HG02571 (cell line): ENCODE results near the gene PHETA2.

Experiments used
- ATAC-seq: cut with Tn5 transposase; IDR thresholded peaks from one replicate; pipeline ENCODE4 v1.9.1; 2021; ENCODE audit warnings: mild to moderate bottlenecking, moderate library complexity; ENCODE audit not compliant: unreplicated experiment

The PHETA2 gene, protein sequence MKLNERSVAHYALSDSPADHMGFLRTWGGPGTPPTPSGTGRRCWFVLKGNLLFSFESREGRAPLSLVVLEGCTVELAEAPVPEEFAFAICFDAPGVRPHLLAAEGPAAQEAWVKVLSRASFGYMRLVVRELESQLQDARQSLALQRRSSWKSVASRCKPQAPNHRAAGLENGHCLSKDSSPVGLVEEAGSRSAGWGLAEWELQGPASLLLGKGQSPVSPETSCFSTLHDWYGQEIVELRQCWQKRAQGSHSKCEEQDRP

DNA sequence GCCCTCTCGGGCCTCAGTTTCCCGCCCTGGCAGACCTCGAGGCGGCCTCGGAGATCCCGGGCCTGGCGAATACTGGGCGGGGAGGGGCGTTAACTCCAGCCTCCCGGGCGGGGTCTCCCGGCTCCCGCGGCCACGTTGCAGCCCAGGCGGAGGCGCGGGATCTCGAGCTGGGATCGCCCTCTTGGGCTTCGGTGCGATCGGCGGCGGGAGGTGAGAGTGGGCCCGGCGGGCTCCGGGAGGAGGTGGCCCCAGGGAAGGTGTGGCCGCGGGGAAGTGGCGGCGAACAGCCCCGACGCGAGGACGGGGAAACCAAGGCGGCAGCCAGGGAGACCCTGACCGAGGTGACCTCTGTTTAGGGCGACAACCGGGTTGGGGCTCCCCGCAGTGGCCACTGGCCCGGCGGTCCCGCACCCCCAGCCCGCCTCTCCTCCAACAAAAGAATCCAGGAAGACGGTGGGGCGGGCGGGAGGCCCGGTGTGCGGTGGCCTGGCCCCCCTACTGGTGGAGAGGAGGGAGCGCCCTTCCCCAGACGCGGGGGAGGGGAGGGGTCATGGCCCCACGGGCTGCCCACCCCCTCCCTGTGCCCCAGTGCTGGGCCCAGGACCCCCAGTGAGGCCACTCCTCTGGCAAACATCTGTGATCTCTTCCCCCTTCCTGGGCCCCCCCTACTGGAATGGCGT is at the start of gene PHETA2:
PHETA2 (plus strand) TSS at position 117 of the 680 bp plus-strand sequence. CDS start 3,046 bp downstream, outside the sequence.
- no peak for ATAC-seq

DNA sequence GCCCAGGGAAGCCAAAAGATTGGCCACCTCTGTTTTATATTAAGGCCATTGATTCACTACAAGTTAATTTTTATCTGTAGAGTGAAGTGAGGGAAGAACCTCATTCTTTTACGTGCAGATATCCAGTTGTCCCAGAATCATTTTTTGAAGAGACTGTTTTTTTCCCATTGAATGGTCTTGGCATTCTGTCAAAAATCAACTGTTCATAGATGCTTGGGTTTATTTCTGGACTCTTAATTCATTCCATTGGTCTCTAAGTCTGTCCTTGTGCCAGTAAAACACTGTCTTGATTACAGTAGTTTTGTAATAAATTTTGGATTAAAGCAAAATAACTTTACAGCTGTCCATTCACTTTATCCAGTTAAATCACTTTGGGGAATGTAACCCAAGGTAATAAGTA is 48.6 kb upstream of the PHETA2 start:
- ATAC-seq: no peak

DNA sequence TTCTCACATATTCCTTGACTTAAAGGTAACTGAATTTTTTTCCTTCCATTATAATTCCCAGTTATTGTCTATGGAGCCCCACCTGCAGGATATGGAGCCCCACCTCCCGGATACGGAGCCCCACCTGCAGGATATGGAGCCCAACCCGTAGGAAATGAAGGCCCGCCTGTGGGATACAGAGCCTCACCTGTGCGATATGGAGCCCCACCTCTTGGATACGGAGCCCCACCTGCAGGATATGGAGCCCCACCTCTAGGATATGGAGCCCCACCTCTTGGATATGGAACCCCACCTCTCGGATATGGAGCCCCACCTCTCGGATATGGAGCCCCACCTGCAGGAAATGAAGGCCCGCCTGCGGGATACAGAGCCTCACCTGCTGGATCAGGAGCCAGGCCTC is 47.3 kb upstream of the PHETA2 start:
- no peak for ATAC-seq

DNA sequence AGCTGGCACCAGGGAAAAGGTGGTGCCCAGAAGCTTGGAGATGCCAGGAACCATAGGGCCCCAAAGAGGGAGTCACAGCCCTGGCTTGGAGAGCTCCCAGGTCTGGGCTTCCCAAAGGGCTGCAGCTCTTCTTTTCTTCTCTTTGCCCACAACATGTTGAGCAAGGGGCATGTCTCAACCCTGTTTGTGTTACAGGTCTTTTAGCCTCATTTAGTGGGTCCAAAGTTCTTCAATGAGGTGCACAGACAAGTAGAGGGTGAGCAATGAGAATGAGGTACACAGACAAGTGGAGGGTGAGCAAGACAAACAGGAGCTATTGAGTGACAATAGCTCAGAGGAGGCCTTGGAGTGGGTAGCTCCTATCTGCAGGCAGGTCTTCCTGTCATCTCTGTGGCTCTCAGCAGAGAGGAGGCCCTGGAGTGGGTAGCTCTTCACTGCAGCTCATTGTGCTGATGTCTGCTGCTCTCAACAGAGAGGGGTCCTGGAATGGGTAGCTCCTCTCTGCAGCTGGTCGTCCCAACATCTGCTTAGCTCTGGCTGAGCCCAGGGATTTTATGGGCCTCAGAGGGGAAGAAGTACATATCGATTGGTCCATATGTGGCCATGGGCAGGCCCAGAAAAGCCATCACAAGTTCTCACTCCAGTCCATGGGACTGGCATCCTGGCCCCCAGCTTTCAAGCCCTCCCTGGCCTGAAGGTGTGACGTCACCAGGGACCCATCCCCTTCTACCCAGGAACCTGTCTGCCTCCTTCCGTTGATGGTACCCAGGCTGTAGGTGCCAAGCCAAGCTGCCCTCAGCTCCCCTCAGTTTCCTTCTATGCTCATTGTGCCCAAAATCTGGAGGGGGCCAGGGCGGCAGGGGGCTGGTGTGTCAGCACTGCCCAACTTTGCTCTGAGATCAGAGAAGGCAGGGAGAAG is 40.5 kb upstream of the PHETA2 start:
- no peak for ATAC-seq

DNA sequence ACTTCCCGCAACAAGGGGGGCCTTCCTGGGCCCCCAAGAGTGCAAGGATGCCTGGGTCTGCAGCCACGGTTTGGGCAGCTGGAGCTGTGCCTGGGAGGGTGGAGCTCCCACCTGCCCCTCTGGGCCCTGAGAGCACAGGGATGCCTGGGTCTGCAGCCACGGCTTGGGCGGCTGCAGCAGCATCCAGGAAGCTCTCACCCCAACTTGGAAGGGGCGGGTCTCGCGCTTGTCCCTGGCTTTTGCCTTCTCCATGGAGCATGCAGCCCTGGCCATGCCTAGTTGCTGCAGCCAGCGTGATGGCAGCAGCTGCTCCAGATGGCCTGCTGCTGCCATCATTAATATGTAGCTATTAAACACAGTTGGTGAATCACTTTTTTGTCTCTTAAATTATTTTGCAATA is 38.8 kb upstream of the PHETA2 start:
- no peak for ATAC-seq

DNA sequence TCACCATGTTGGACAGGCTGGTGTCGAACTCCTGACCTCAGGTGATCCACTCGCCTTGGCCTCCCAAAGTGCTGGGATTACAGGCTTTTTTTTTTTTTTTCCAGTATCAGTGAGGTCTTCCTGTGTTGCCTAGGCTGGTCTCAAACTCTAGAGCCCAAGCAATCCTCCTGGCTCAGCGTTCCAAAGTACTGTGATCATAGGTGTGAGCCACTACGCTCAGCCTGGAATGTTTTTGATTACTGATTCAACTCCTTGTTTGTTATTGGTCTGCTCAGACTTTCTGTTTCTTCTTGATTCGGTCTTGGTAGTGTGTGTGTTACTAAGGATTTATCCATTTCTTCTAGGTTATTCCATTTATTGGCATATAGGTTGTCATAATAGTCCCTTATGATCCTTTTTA is 34.8 kb upstream of the PHETA2 start:
- no peak for ATAC-seq

DNA sequence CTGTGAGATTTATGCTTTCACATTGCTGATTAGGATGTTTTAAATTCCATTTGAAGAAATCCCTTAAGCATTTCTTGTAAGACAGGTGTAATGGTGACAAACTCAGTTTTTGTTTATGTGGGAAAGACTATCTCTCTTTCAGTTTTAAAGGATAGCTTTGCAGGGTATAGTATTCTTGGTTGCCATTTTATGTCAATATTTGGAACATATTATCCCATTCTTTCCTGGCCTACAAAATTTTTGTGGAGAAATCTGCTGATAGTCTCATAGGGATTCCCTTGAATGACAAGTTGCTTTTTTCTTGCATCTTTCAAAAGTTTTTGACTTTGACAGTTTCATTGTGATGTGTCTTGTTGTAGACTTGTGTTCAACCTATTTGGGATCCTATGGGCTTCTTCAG is 32.3 kb upstream of the PHETA2 start:
- ATAC-seq: no peak

DNA sequence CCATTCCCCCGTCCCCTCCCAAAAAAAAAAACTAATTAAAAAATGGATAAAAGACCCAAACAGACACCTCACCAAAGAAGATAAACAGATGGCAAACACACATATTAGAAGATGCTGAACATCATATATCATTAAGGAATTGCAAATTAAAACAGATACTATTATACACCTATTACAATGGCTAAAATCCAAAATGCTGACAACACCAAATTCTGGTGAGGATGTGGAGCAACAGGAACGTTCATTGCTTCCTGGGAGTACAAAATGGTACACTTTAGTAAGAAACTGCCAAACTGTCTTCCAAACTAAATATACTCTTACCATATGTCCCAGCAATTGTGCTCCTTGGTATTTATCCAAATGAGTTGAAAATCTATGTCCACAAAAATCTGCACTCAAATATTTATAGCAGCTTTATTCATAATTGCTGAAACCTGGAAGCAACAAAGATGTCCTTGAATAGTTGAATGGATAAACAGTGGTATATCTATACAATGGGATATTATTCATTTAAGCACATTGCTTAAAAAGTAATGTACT is 23.3 kb upstream of the PHETA2 start:
- no peak for ATAC-seq

DNA sequence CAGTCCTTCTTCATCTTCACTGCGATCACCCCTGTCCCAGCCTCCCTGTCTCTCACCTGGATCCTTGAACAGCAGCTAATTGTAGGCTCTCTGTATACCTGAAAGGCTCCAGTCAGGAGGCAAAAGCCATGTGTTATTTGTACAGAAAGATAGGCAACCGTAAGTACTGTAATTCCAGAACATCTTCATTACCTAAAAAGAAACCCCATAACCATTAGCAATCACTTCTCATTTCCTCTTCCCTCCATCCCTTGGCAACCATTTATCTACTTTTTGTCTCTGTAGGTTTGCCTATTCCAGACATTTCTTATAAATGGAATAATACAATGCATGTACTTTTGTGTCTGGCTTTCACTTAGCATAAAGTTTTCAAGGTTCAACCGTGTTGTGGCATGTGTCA is 21.3 kb upstream of the PHETA2 start:
- no peak for ATAC-seq

DNA sequence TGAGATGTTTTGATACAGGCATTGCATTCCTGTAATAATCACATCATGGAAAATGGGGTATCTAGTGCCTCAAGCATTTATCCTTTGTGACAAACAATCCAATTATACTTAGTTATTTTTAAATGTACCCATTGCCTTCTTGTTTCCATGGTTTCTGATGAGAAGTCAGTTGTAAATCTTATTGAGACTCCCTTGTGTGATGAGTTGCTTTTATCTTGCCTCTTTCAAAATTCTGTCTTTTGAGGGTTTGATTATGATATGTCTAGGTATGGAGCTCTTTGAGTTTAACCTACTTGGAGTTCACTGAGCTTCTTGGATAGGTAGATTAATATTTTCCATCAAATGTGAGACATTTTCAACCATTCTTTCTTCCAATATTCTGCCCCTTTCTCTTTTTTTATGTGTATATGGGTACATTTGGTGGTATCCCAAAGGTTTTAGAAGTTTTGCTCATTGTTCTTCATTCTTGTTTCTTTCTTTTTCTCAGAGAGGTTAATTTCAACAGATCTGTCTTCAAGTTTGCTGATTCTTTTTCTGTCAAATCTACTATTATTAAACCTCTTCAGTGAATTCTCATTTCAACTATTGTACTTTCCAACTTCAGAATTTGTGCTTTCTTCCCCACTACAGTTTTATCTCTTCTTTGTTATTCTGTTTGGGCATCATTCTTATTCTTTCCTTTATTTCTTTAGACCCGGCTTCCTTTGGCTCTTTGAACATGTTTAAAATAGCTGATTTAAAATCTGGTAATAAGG is 17.1 kb upstream of the PHETA2 start:
- ATAC-seq: no peak

DNA sequence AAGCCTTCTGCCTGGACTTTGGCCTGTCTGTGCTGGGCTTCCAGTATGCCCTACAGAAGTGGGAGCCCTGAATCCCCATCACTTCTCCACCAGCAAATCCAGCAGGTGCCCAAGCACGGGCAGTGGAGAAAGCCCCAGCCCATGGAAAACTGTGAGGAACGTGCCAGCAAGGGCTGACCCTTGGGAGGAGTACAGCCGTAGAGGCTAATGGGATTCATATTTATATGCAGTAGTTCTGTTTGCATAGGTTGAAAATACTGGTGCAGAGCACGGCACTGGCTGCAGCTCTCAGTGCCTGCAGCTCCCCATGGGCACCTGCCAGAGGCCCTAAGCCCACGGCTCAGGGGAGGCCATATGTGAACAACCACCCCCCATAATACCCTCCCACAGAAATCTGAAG is 13.6 kb upstream of the PHETA2 start:
- no peak for ATAC-seq

DNA sequence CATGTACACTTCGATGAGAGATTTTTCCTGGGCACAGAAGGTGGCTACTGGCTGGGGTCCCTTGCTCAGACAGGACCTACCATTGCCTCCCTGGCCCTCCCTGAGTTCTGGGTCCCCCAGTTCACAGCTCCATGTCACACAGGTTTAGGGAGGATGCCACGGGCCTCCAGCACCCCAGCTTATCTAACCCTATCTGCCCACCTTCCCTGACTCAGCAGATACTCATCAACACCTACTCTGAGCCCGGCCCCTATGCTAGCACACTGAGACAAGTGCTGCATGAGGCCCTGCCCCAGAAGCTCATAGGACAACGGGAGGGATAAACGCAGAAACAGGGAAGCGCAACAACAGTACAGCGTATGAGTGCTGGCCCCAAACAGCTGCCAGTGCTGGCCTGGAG is 13.0 kb upstream of the PHETA2 start:
- no peak for ATAC-seq

DNA sequence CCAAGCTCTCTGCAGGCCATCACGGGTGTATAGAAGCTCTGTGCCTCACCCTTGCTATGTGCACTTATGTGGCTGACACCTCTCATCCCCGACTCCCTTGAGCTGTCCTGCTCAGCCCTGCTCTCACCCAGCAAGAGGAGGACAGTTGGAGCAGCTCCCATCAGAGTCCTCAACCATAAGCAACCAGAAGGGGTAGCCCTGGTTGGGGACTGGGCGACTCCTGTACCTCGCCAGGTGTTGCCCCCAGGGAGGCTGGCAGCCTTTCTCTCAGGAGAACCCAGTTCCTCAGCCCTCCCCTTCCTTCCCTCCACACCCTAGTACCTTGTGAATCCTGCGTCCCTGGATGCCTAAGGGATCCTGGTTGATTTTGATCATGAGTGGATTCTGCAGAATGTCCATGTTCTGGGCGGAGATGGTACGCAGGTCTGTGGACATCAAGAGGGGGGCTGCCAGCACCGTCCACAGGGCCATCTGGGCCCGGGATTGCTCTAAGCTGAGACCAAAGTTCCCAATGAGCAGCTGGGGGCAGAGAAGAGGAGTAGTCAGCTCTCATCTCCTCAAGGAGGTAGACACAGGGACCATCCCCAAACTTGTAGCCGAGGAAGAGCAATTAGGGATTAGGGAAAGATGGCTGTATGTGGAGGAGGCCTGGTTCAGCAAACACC is 11.4 kb upstream of the PHETA2 start:
- ATAC-seq: no peak

DNA sequence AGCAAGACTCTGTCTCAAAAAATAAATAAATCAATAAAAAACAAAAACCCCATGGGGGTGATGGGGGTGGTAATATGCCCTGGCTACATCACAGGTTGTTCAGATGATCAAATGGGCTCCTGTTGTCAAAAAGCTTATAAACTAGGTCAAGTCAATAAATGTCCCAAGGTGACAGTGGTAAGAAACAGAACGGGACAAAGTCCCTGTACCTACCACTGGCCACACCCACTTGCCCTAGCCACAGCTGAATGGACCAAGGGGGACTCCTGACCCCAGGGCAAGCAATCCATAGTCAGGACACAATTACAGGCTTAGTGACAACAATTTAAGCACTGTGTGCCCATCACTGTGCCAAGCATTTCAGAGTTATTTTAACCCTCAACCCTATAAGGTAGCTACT is 9.4 kb upstream of the PHETA2 start:
- ATAC-seq: no peak

DNA sequence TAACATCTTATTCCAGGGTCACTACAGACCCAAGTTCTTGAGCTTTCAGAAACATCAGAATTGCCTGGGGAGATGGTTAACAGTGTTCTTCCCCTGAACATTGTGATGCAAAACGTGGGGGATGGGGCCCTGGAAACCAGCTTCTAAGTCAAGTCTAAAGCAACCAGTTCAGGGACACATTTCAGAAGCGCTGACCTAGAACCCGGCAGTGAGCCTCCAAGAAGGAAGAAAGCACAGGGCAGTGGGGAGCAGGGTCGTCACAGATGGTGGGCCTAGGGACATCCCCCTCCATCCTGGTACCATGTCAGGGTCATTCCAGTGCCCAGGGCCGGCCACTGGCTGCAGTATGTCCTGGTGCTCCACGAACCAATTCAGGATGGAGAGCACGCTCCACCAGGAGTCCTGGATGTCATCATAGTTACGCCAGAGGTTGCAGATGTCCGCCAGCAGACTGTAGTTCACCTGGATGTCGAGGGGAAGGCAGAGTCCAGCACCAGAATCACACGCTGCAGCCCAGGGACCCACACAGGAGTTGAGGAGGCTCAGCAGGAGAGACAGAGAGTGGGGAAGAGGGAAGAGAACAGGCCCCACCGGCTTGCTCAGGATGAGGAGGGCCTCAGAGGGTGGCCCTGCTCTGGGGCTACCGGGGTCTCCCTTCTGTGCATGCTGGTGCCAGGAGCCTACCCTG is 8.5 kb upstream of the PHETA2 start:
- no peak for ATAC-seq

DNA sequence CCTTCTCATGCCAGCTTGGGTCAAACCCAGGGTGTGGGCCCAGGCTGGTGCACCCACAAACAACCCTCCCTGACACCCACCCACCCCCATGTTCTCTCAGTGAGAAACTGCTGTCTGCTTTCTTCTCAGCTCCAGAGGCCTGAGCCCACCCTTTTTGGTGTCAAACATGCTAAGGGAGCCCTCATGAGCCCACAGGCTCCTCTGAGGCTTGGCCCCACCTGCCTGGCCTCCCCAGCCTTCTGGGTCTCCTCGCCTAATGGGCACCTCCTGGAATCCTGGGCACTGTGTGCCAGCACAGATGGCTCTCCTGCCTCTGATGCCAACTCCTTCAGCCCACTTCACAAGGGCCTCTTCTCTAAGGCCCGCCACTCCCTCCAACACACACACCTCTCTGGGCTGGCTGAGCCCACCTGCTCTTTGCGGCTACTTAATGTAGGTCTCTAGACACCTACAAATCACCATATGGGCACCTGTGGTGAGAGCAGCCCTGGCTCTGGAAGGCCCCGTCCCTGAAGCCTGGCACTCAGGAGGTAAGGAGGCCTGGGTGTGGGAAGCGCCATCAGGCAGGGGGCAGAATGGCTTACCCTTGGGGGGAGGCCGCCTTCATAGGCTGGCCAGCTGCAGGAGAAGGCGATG is 7.8 kb upstream of the PHETA2 start:
- ATAC-seq: no peak

DNA sequence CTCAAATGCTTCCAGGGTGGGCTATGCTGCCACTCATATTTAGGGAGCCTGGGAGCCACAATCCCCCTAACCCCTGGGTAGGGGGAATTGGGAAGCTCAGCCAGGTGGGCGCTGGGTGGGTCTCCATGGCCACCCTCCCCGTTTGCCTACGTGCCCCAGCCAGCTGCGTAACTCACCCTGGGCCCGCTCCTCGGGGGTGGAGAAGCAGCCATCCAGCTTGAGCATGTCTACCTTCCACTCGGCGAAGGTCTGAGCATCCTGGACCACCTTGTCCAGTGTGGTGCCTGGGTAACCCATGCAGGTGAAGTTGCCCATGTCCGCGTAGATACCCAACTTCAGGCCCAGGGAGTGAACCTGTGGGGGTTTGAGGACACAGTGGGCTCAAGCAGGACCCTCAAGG is 7.1 kb upstream of the PHETA2 start:
- no peak for ATAC-seq

DNA sequence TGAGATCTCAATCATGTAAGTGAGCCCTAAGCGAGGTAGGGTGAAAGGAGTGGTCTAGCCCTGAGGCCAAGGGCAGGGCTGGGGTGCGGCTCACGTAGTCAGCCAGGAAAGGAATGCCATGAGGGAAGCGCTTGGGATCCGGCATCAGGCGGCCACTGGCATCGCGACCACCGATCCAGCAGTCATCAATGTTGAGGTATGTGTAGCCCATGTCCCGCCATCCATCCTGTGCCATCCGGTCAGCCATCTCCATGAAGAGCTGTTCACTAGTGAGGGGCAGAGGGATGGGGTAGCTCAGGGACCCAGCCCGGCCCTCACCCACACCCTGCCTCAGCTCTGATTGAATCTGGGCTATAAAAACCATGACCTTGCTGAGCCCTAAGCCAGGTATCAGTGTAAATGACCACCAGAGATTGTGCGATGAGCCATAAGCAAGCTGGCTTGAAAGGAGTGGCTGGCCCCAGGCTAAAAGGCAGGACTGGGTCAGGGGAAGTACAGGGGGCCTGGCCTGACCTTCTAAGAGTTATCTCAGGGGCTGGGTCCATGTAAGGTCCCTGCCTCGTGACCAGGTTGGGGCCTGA is 6.3 kb upstream of the PHETA2 start:
- no peak for ATAC-seq

DNA sequence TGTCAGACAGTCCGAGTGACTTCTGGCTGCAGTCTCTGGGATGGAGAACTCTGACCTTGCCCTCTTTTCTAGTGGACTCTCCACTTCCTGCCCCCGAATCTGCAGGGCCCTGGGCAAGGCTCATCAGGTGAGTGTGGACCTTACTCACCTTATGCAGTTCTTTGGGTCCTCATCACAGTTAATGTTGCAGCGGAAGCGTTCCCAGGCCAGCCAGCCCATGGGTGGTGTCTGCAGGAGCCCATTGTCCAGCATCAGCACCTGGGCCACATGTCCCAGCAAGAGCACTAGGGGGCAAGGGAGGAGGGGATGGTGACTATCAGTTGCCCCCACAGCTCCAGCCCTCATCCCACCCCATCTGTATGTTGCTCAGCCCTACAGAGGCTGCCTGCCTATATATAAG is 5.8 kb upstream of the PHETA2 start:
- ATAC-seq: no peak
